NCI-H510A (cell line): ENCODE data around the gene DENND10.
"Not testable (repeated sequence)": the region's sequence is repeated elsewhere in the genome, so short reads cannot be mapped to it uniquely, and the experiment has no call there.

ENCODE experiments used
- DNase-seq: peaks from one replicate; lab custom pipeline; 2025; lab: John Stamatoyannopoulos, UW

The DENND10 gene

DNA sequence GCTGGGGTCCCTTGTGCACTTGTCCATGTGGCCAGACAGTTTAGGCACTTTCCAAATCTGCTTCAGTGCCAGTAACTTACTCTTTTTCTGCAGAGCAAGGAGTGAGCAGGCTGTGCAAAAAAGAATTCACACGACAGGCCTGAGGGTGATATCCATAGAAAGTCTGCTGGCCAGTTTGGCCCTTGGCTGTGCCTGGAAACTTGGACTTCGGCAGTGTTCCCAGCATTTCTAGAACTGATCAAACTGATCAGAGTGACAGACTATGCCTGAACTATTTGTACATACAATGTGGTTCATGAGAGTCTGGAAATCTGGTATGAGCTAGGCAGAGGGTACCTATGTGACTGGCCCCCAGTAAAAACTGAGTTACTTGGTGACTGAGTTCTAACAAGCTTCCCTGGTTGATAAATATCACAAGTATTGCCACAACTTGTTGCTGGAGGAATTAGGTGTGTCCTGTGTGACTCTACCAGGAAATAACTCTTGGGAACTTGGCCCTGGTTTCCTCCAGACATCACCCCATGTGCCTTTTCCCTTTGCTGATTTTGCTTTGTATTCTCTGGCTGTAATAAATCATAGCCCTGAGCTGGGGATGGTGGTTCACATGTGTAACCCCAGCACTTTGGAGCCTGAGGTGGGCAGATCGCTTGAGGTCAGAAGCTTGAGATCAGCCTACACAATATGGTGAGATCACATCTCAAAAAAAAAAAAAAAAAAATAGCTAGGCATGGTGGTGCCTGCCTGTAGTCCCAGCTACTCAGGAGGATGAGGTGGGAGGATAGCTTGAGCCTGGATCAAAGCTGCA lies 3.3 kb upstream of the DENND10 start:
- no peak for DNase-seq

DNA sequence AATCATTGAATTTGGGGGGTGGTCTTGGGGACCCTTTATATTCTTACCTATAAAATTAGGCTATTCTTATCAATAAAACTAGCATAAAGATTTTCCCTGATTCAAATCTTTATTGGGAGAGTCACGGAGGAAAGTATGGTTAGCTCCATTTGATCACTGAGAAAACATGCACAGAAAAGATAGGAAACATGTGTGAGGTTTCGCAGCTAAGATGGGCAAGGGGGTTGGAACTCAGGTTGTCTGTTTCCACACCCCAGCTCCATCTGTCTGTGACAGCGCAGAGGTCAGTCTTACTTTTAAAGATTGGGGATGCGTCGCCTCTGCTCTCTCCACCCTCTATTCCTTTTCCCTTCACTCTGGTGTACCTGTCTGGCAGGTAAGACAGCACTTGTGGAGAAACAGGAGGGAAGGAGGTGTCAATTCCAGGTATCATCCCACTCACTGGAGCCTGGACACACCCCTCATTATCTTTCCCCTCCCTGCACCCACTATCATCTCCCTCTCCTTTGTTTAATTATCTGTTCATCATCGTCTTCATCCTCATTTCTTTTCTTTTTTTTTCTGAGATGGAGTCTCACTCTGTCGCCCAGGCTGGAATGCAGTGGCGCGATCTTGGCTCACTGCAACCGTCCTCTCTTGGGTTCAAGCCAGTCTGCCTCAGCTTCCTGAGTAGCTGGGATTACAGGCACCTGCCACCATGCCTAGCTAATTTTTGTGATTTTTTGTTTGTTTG lies 2.4 kb upstream of the DENND10 start:
- no peak for DNase-seq

DNA sequence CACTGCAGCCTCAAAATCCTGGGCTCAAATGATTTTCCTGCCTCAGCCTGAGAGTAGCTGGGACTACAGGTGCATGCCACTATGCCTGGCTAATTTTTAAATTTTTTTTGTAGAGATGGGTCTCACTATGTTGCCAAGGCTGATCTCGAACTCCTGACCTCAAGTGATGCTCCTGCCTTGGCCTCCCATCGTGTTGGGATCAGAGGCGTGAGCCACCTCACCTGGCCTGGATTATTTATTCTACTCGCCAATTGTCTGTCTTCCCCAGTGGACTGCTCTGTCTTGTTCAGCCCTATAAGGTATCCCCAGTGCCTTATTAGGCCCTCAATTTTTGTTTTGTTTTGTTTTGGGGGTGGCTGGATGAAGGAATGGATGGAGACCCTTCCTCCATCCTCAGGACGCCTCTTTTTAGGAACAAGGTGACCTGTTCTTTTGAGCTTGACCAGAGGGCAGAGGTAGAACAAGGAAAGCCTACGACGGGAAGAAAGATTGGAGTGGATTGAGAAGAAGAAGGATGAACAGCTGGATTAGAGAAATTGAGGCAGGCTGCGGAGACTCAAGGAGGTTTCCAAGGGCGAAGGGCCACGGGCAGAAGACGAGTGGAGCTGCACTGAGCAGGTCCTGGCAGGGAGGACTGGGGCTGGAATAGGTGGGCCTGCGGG lies 541 bp upstream of the DENND10 start:
- DNase-seq, result no peak

- DNase-seq, result no peak
These were observed 722 bp downstream of the DENND10 start for GRCh38 chr10:119104654-119105015.

DNA sequence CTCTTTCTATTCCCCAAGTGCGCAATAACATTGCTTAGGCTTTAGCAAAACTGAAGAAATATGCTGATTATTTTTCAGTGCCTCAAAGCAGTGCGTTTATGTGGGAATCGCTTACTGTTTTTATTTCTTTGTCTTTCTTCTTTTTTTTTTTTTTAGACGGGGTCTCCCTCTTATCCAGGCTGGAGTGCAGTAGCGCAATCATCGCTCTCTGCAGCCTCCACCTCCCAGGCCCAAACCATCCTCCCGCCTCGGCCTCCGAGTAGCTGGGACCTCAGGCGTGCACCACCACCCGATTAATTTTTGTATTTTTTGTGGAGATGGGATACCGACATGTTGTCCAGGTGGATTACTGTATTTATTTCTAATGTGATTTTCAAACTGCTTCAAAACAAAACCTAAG lies 1.2 kb downstream of the DENND10 start:
- DNase-seq, result no peak

GRCh38 chr10:119105899-119106298 lies 2.0 kb downstream of the DENND10 start:
- not testable (repeated sequence) for DNase-seq

GRCh38 chr10:119107106-119107505 lies 3.2 kb downstream of the DENND10 start:
- not testable (repeated sequence) for DNase-seq

DNA sequence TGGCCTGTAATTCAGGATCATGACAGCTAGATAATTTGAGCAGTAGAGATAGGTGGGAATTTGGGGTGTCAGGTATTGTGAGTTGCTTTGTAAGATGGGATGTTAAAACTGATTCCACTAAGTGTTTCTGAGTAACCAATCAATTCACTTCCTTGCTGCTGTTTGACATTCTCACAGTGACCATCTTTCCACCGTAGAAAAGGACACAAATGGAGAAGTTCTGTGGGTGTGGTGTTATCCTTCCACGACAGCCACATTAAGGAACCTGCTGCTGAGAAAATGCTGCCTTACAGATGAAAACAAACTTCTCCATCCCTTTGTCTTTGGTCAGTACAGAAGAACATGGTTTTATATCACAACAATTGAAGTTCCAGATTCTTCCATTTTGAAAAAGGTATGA lies 3.9 kb downstream of the DENND10 start:
- DNase-seq, result not testable (repeated sequence)

GRCh38 chr10:119112056-119112455 lies 8.1 kb downstream of the DENND10 start:
- DNase-seq, result no peak

GRCh38 chr10:119113751-119114732 lies 10.1 kb downstream of the DENND10 start:
- DNase-seq, result no peak

DNA sequence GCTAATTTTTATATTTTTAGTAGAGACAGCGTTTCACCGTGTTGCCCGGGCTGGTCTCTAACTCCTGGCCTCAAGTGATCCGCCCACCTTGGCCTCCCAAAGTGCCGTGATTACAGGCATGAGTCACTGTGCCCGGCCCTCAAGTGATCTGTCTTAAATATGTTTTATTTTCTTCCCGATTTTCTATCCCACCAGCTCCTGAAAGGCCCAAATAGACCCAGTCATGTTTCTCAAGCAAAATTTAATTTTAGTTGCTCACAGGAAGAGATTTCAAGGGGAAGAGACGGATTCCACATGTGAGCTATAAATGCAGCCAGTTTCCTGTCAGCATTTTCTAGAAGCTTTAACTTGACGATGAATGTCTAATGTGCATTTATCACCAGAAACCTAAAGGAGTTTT lies 12.0 kb downstream of the DENND10 start:
- DNase-seq, result no peak

DNA sequence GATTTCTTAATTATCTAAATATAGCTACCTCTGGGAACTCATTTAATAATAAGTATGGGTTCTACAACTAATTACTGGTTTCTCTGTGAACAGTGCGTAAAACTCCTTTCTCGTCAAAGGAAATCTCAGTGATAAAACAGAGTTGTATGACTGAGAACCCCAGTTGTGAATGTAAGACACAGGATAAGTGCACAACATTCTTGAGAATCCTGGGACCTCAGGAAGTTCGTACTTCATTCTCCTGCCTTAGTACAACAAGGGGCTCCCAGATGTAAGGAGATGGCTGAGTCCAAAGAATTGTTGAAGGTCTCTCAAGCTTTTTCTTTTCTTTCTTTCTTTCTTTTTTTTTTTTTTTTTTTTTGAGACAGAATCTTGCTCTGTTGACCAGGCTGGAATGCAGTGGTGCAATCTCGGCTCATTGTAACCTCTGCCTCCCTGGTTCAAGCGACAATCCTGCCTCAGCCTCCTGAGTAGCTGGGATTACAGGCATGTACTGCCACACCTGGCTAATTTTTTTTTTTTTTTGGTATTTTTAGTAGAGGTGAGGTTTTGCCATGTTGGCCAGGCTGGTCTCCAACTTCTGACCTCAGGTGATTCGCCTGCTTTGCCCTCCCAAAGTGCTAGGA lies 12.5 kb downstream of the DENND10 start:
- DNase-seq, result no peak

DNA sequence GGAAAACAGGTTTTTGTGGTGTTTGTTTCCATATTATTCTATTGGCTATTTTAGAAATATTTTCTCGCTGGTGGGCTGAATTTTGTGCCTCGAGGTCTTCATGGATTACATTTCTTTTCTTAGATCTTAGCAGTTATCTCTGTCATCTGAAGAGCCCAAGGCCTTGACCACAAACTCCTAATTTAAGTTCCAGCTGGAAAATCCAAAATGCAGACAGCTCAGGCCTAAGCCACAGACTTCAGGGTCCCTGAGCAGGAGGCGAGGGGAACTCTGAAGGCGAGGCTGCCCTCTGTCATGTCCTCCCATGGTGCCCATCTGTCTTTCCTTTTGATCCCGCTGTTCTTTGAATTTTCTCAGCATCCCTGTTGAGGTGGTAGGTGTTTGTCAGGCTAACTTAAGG lies 14.3 kb downstream of the DENND10 start:
- no peak for DNase-seq

GRCh38 chr10:119119400-119119799 lies 15.5 kb downstream of the DENND10 start:
- no peak for DNase-seq

DNA sequence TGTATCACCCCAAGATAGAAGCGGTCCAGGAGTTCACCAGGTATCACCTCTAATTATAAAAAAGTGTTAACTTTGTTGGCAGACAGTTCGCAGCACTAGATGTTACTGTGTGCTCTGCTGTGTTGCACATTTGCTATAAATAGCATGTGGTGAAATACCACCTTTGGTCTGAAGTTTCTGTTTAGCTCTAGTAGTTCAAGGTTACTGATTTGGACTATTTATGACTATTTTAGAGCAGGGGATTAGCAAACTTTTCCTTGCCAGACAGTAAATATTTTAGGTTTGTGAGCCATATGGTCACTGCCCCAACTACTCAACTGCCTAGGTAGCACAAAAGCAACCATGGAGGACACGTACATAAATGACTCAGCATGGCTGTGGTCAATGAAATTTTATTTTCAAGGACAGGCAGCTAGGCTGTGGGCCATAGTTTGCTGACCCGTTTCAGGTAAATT lies 16.5 kb downstream of the DENND10 start:
- no peak for DNase-seq

- no peak for DNase-seq
These were observed 17.0 kb downstream of the DENND10 start for GRCh38 chr10:119120875-119121274.

- no peak for DNase-seq
These were observed 22.0 kb downstream of the DENND10 start for GRCh38 chr10:119125942-119126341.

GRCh38 chr10:119129721-119130120 lies 25.8 kb downstream of the DENND10 start:
- DNase-seq, result no peak

DNA sequence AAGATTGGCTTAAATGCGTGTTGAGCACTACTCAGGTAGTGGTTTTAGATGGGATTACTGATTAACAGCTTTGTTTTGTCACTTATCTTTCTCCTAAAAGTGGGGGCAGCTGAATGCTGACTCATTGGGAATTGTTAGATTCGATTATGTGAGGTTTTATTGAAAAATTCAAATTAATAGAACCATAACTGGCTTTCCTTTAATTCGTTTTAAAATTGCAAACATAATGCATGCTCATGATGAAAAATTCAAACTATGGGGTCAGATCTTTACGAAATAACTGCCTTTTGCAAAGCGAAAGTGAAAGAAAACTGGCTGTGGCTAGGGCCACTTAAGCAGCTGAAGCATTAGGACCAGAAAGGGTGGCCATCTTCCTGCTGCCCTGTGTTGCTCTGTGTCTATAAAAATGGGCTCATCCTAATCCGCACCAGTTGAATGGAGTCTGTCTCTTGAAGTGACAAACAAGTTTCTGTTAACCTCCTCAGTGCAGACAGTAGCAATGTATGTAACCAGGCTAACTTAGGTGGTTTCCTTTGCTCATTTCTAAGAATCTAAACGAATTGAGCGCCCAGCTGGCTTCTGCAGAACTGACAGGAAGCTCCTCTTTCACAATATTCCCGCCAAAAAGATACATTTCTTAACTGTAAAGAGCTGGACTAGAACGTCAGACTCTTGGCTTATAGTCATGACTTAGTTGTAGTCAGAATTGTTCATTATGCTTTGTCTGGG lies 27.8 kb downstream of the DENND10 start:
- no peak for DNase-seq

DNA sequence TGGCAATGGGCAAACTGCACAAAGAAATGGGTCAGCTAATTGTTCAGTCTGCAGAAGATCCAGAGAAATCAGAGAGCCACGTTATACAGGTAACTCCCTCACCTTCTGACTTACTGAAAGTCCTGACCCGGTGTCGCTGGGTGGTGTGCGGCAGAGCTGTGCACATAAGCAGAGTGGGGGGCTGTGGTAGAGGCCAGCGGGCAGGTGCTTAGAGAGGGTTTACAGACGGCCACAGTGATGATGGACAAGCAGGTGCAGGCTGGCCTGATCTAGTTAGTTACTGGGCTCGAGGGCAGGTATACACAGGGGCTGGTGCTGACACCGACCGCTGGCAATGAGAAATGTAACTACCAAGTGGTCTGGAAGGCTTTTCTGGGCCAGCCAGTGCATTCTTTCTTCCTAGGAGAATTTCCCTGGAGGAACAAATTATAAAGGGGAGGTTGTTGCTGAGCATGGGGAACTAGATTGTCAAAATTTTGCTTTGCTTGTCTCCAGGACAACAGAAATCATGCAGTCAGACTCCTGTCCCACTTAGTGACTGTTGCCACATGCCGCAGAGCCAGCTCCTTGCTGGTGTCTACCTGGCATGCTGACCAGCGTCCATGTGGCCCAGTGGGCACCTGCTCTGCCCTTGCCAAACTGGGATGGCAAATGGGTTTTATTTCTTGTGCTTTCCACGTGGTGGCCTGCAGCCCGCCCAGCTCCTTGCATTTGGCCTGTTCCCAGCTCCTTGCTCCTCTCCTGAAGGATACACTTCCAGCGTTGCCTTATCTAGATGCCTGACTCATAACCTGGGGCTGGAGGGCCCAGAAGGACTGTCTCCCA lies 28.8 kb downstream of the DENND10 start:
- no peak for DNase-seq
